Cardiac muscle cell (in vitro differentiated cells and primary cell): ENCODE measurements around the gene ABHD15. TPM values are rescaled to one million over a fixed set of nuclear protein-coding genes. Genes with fewer than 3 reads are reported as not detected.

Source experiments
- DNase-seq, 2 donors: peaks; one replicate each; pipeline versions ENCODE4 v3.0.0 to v3.0.0-alpha.2; 2010 to 2017; ENCODE audit warnings: low read depth in 1 of 2, low spot score in 1 of 2
- H3K27ac ChIP-seq: fragments of 200-600 bp; sonication (generic); 2 replicates; pipeline ENCODE4 v1.5.1; 2016
- H3K27me3 ChIP-seq: fragments of 200-600 bp; sonication (generic); 2 replicates; pipeline ENCODE4 v1.6.0; 2016; ENCODE audit warnings: control low read depth
- H3K36me3 ChIP-seq: fragments of 200-600 bp; sonication (generic); 2 replicates; pipeline ENCODE4 v1.5.1; 2016; ENCODE audit warnings: control low read depth
- H3K4me1 ChIP-seq: fragments of 200-600 bp; sonication (generic); 2 replicates; pipeline ENCODE4 v1.8.1; 2017; ENCODE audit warnings: low read depth, mild to moderate bottlenecking, mixed run types
- H3K4me3 ChIP-seq: fragments of 200-600 bp; sonication (generic); 2 replicates; pipeline ENCODE4 v1.5.1; 2016; ENCODE audit warnings: mild to moderate bottlenecking
- H3K9me3 ChIP-seq: fragments of 200-600 bp; sonication (generic); 2 replicates; pipeline ENCODE4 v1.5.1; 2017; ENCODE audit warnings: low read depth, mild to moderate bottlenecking, control low read depth
- CTCF ChIP-seq: IDR thresholded peaks from 2 replicates; pipeline ENCODE4 v1.5.1; 2012; ENCODE audit warnings: low read depth, mild to moderate bottlenecking, low read length
- polyA plus RNA-seq: library from polyadenylated mRNA; unstranded; fragments of >200 nt; fragmentation: Nextera tagmentation; extraction: Ambion mirVana; gene quantifications from 2 replicates; pipeline ENCODE4 v1.2.1, GENCODE V29; 2016
- total RNA-seq: library from RNA; depleted of rRNA; stranded (reverse); fragments of >200 nt; gene quantifications from 2 replicates; pipeline ENCODE4 v1.2.3, GENCODE V29; 2016

ABHD15 gene
- total and polyA plus RNA-seq, 2 experiments from 2014 or later, result 4.8 to 5.8 TPM

GRCh38 chr17:29613352-29613837 lies 46.6 kb upstream of the ABHD15 start:
- Histone ChIP-seq H3K4me3 (no peak overlapping the region), H3K9me3 (no peaks in the 10 kb centered on the region), H3K4me1 (peaks cover 13% of the 10 kb centered on the region), H3K27me3 (peaks cover 13% of the 10 kb centered on the region), H3K36me3 (no peaks in the 10 kb centered on the region), H3K27ac (no peak overlapping the region)
- DNase-seq, result peak; percentile 90 to 96
- TF ChIP-seq CTCF, result peak; percentile 82

DNA sequence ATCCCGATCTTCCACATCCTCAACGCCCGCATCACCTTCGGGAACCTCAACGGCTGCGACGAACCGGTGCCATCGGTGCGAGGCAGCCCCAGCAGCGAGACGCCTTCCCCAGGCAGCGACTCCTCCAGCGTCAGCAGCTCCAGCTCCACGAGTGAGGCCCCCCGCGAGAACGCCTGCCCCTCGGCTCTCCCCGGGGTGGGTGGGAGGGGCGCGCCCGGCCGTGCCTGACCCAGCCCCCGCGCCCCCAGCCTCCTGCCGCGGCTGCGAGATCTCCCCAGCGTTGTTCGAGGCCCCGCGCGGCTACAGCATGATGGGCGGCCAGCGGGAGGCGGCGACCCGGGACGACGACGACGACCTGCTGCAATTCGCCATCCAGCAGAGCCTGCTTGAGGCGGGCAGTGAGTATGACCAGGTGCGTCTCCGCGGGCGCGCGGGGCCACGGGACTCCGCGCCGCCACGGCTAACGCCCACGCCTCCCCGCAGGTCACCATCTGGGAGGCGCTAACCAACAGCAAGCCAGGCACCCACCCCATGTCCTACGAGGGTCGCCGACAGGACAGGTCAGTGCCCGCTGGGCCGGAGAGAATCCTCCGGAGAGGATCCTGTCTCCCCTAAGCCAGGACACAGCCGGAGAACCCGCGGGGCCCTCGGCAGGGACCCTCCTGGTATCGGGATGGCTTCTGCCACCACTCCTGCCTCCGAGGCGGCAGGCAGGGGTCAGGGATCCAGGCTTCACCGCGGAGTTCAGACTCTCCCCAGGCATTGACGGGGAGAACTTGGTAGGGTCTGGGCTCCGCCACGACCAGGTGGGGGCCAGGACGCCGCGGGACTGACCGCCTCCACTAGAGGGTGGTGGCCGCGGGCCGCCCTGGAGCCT lies 45.8 kb upstream of the ABHD15 start:
- H3K27me3 ChIP-seq, result peaks cover 13% of the 10 kb centered on the region

DNA sequence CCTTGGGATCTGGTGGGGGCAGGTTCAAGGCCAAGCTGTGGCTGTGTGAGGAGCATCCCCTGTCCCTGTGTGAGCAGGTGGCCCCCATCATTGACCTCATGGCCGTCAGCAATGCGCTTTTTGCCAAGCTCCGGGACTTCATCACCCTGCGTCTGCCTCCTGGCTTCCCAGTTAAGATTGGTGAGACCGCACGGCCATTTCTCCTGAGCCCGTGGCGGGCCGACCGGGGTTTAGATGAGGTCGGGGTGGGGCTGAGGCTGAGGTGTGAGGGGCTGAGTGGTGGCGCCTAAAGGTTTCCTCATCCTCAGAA lies 45.2 kb upstream of the ABHD15 start:
- Histone ChIP-seq H3K9me3 (no peaks in the 10 kb centered on the region), H3K4me3 (no peak overlapping the region), H3K4me1 (peaks cover 3% of the 10 kb centered on the region), H3K27ac (no peak overlapping the region), H3K27me3 (peaks cover 13% of the 10 kb centered on the region), H3K36me3 (no peaks in the 10 kb centered on the region)
- no peak for TF ChIP-seq CTCF
- no peak for DNase-seq

More for the DNA sequence above, 45.8 kb upstream of the ABHD15 start:
- Histone ChIP-seq H3K27ac (no peak overlapping the region), H3K36me3 (no peaks in the 10 kb centered on the region), H3K4me3 (no peak overlapping the region), H3K9me3 (no peaks in the 10 kb centered on the region), H3K4me1 (peaks cover 7% of the 10 kb centered on the region)
- DNase-seq, result no peak
- no peak for TF ChIP-seq CTCF

DNA sequence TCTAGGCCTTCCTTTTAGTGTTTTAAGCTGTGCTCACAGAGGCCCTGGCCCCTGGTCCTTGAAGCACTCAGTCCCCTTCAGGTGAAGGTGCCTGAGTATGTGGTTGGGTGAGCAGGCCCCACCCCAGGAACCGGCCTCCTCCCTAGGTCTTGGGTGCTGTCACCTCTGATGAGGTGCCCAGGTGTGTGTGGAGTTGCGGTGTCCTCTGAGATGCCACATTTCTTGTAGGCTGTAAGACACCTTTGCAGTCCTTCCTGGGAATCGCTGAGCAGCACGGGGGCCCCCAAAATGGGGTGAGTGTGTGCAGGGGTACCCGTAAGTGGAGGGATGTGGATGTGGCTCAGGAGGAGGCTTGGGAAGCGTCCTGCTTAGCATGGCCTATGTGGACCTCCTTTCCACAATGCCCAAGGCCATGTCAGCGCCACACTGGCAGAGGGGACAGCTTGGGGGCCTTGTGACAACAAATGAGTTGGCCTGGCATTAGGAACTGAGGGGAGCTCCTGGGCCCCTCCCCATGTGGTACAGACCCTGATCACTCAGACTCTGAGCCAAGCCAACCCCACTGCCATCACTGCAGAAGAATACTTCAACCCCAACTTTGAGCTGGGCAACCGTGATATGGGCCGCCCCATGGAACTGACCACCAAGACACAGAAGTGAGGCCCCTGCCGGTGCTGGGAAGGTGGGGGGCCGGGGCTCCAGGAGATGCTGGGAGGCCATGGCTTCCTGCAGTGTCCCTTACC lies 44.7 kb upstream of the ABHD15 start:
- Histone ChIP-seq H3K27me3 (peaks cover 7% of the 10 kb centered on the region), H3K9me3 (no peaks in the 10 kb centered on the region), H3K4me1 (no peaks in the 10 kb centered on the region), H3K36me3 (no peaks in the 10 kb centered on the region), H3K27ac (no peak overlapping the region), H3K4me3 (no peak overlapping the region)
- TF ChIP-seq CTCF, result no peak
- no peak for DNase-seq

- no peaks in the 10 kb centered on the region for H3K36me3 ChIP-seq
- no peak overlapping the region for H3K4me3 ChIP-seq
- no peak for TF ChIP-seq CTCF
- H3K4me1 ChIP-seq, result no peaks in the 10 kb centered on the region
- no peak for DNase-seq
- H3K27me3 ChIP-seq, result no peaks in the 10 kb centered on the region
- H3K27ac ChIP-seq, result no peak overlapping the region
- H3K9me3 ChIP-seq, result no peaks in the 10 kb centered on the region
These were observed 43.6 kb upstream of the ABHD15 start for GRCh38 chr17:29610395-29610794.
